Measurements from ENCODE around the gene RBM20.
A peak's percentile ranks its signal among the peaks of the same experiment; 100 is the strongest.

The RBM20 gene

GRCh38 chr10:110679486-110680272 is 35.5 kb downstream of the RBM20 start:
- Histone ChIP-seq H3K9ac (ENCODE audit: low read length) (no peak overlapping the region), H3K79me2 (ENCODE audit: low read length) (no peaks in the 10 kb centered on the region)

DNA sequence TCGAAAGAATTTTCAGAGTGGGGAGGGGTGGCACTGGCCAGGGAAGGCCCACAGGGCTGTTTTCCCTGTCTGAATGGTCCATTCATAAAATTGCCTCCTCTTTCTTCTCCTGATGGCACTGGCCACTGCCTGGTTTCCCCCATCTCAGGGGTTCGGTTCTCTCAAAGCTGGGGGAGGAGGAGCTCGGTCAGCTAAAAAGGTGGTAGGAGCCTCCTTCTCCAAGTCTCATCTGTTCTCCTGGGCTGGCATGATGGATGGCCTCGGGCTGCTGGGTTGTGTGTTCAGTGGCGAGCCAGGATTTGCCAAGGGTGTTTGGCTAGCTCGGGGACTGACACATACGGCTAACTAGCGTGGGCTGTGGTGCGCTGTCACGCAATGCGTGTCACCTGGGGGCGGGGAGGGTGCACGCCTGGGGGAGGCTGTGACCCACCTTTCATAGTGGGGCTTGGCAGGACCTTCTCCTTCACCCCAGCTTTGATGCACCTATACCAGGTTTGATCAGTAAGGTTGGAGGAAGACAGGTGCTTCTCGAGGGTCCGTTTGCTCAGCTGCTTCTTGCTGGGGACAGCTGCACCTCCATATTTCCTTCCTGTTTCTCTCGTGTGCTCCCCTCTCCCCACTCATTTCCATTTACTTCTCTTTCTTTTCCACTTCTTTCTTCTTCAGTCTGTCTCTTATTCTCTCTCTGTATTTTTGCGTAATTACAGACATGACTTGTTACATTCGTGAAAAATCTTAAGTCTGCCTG is 36.3 kb downstream of the RBM20 start:
- H3K4me3 ChIP-seq (ENCODE audit: low read length) = no peak overlapping the region
- H3F3A ChIP-seq (ENCODE audit: insufficient read depth, low read length) = no peaks in the 10 kb centered on the region
- H4K20me1 ChIP-seq (ENCODE audit: insufficient read depth, low read length) = no peaks in the 10 kb centered on the region
- H3K9me3 ChIP-seq (replicated peaks; ENCODE audit: insufficient read depth, low read length) = no peaks in the 10 kb centered on the region
- H3K9me2 ChIP-seq (replicated peaks; ENCODE audit: insufficient read depth, low read length) = no peaks in the 10 kb centered on the region
- H2AFZ ChIP-seq (ENCODE audit: low read length) = no peak overlapping the region
- no peaks in the 10 kb centered on the region for H3K4me1 ChIP-seq (ENCODE audit: low read length)
- H3K27ac ChIP-seq (ENCODE audit: low read length) = no peak overlapping the region
- no peak overlapping the region for H3K9ac ChIP-seq (ENCODE audit: low read length)
- H3K36me3 ChIP-seq (replicated peaks; ENCODE audit: insufficient read depth, low read length) = no peaks in the 10 kb centered on the region
- TF ChIP-seq EZH2phosphoT487 (IDR thresholded peaks at IDR 0.05; ENCODE audit: low read length) (no peak), EZH2 (optimal IDR thresholded peaks at IDR 0.05; ENCODE audit: low read depth, low read length) (no peak), CTCF (IDR thresholded peaks at IDR 0.05; ENCODE audit: low read length) (no peak)
- no peak overlapping the region for H3K4me2 ChIP-seq (ENCODE audit: low read depth, low read length)
- no peaks in the 10 kb centered on the region for H3K27me3 ChIP-seq (replicated peaks; ENCODE audit: insufficient read depth, low read length)
- no peaks in the 10 kb centered on the region for H3K79me2 ChIP-seq (ENCODE audit: low read length)
- DNase-seq = no peak

More at GRCh38 chr10:110679486-110680272, 35.5 kb downstream of the RBM20 start:
- Histone ChIP-seq H3K9me3 (replicated peaks; ENCODE audit: insufficient read depth, low read length) (no peaks in the 10 kb centered on the region), H3K27ac (ENCODE audit: low read length) (no peak overlapping the region), H3F3A (ENCODE audit: insufficient read depth, low read length) (no peaks in the 10 kb centered on the region), H4K20me1 (ENCODE audit: insufficient read depth, low read length) (no peaks in the 10 kb centered on the region), H3K27me3 (replicated peaks; ENCODE audit: insufficient read depth, low read length) (no peaks in the 10 kb centered on the region), H3K4me3 (ENCODE audit: low read length) (no peak overlapping the region), H3K4me1 (ENCODE audit: low read length) (no peaks in the 10 kb centered on the region), H3K4me2 (ENCODE audit: low read depth, low read length) (no peak overlapping the region), H2AFZ (ENCODE audit: low read length) (no peak overlapping the region), H3K36me3 (replicated peaks; ENCODE audit: insufficient read depth, low read length) (no peaks in the 10 kb centered on the region), H3K9me2 (replicated peaks; ENCODE audit: insufficient read depth, low read length) (no peaks in the 10 kb centered on the region)
- no peak for TF ChIP-seq EZH2 (optimal IDR thresholded peaks at IDR 0.05; ENCODE audit: low read depth, low read length)
- no peak for TF ChIP-seq CTCF (IDR thresholded peaks at IDR 0.05; ENCODE audit: low read length)
- no peak for TF ChIP-seq EZH2phosphoT487 (IDR thresholded peaks at IDR 0.05; ENCODE audit: low read length)
- no peak for DNase-seq

GRCh38 chr10:110681023-110681681 is 37.0 kb downstream of the RBM20 start:
- Histone ChIP-seq H3K36me3 (replicated peaks; ENCODE audit: insufficient read depth, low read length) (no peaks in the 10 kb centered on the region), H3K9ac (ENCODE audit: low read length) (no peak overlapping the region), H2AFZ (ENCODE audit: low read length) (no peak overlapping the region), H3K9me3 (replicated peaks; ENCODE audit: insufficient read depth, low read length) (no peaks in the 10 kb centered on the region), H3K9me2 (replicated peaks; ENCODE audit: insufficient read depth, low read length) (no peaks in the 10 kb centered on the region), H3K27ac (ENCODE audit: low read length) (no peak overlapping the region), H3K4me1 (ENCODE audit: low read length) (no peaks in the 10 kb centered on the region), H3K27me3 (replicated peaks; ENCODE audit: insufficient read depth, low read length) (no peaks in the 10 kb centered on the region), H3K4me2 (ENCODE audit: low read depth, low read length) (no peak overlapping the region), H3F3A (ENCODE audit: insufficient read depth, low read length) (no peaks in the 10 kb centered on the region), H3K4me3 (ENCODE audit: low read length) (no peak overlapping the region), H4K20me1 (ENCODE audit: insufficient read depth, low read length) (no peaks in the 10 kb centered on the region), H3K79me2 (ENCODE audit: low read length) (no peaks in the 10 kb centered on the region)
- TF ChIP-seq EZH2 (optimal IDR thresholded peaks at IDR 0.05; ENCODE audit: low read depth, low read length) (no peak), CTCF (IDR thresholded peaks at IDR 0.05; ENCODE audit: low read length) (peak; percentile 33), EZH2phosphoT487 (IDR thresholded peaks at IDR 0.05; ENCODE audit: low read length) (no peak)
- no peak for DNase-seq

All from MM.1S (cell line).